GM18502 (cell line): Measurements from ENCODE around the gene PTPRQ.
A peak's percentile ranks its signal among the peaks of the same experiment; 100 is the strongest.
"Not testable (repeated sequence)": the region's sequence is repeated elsewhere in the genome, so short reads cannot be mapped to it uniquely, and the experiment has no call there.

ENCODE experiments used
- ATAC-seq: cut with Tn5 transposase; IDR thresholded peaks from one replicate; pipeline ENCODE4 v1.9.1; 2021; ENCODE audit warnings: mild to moderate bottlenecking; ENCODE audit not compliant: unreplicated experiment, poor library complexity

The PTPRQ gene

GRCh38 chr12:80634903-80635302 lies 190.9 kb downstream of the PTPRQ start:
- ATAC-seq, result no peak

GRCh38 chr12:80636832-80637231 lies 192.8 kb downstream of the PTPRQ start:
- ATAC-seq, result no peak

GRCh38 chr12:80641936-80642335 lies 197.9 kb downstream of the PTPRQ start:
- ATAC-seq, result no peak

GRCh38 chr12:80643961-80644360 lies 199.9 kb downstream of the PTPRQ start:
- no peak for ATAC-seq

GRCh38 chr12:80648881-80649280 lies 204.8 kb downstream of the PTPRQ start:
- ATAC-seq, result no peak

GRCh38 chr12:80655751-80656150 lies 211.7 kb downstream of the PTPRQ start:
- ATAC-seq, result no peak

- ATAC-seq, result no peak
These were observed 215.6 kb downstream of the PTPRQ start for GRCh38 chr12:80659512-80660063.

GRCh38 chr12:80662586-80662985 lies 218.6 kb downstream of the PTPRQ start:
- no peak for ATAC-seq

- ATAC-seq, result no peak
These were observed 226.2 kb downstream of the PTPRQ start for GRCh38 chr12:80670214-80670613.

GRCh38 chr12:80676042-80676636 lies 232.1 kb downstream of the PTPRQ start:
- ATAC-seq, result not testable (repeated sequence)

GRCh38 chr12:80676856-80677255 lies 232.8 kb downstream of the PTPRQ start:
- no peak for ATAC-seq

- no peak for ATAC-seq
These were observed 234.0 kb downstream of the PTPRQ start for GRCh38 chr12:80677994-80678393.

- no peak for ATAC-seq
These were observed 235.5 kb downstream of the PTPRQ start for GRCh38 chr12:80679346-80680131.

GRCh38 chr12:80681287-80681686 lies 237.3 kb downstream of the PTPRQ start:
- peak; percentile 94 for ATAC-seq

GRCh38 chr12:80681786-80682185 lies 237.8 kb downstream of the PTPRQ start:
- ATAC-seq, result no peak

GRCh38 chr12:80684077-80684495 lies 240.1 kb downstream of the PTPRQ start:
- ATAC-seq, result no peak

- no peak for ATAC-seq
These were observed 246.1 kb downstream of the PTPRQ start for GRCh38 chr12:80690090-80690489.

GRCh38 chr12:80690513-80690912 lies 246.5 kb downstream of the PTPRQ start:
- ATAC-seq, result no peak

GRCh38 chr12:80692114-80692513 lies 248.1 kb downstream of the PTPRQ start:
- ATAC-seq, result peak; percentile 73

GRCh38 chr12:80697270-80697887 lies 253.3 kb downstream of the PTPRQ start:
- no peak for ATAC-seq

- no peak for ATAC-seq
These were observed 254.2 kb downstream of the PTPRQ start for GRCh38 chr12:80698256-80698655.
